Epithelial cell of prostate (primary cell): ENCODE measurements around the gene CDK11A.
"Not testable (repeated sequence)": the region's sequence is repeated elsewhere in the genome, so short reads cannot be mapped to it uniquely, and the experiment has no call there.

ENCODE experiments used
- DNase-seq: peaks from one replicate; pipeline ENCODE4 v3.0.0-alpha.2; 2011; ENCODE audit warnings: low read depth, low spot score
- H3K27ac ChIP-seq: fragments of 450-650 bp; 2 replicates; pipeline ENCODE4 v1.5.1; 2017; ENCODE audit warnings: mild to moderate bottlenecking

CDK11A gene

GRCh38 chr1:1691443-1691842 is 32.7 kb downstream of the CDK11A start:
- not testable (repeated sequence) for H3K27ac ChIP-seq, DNase-seq

DNA sequence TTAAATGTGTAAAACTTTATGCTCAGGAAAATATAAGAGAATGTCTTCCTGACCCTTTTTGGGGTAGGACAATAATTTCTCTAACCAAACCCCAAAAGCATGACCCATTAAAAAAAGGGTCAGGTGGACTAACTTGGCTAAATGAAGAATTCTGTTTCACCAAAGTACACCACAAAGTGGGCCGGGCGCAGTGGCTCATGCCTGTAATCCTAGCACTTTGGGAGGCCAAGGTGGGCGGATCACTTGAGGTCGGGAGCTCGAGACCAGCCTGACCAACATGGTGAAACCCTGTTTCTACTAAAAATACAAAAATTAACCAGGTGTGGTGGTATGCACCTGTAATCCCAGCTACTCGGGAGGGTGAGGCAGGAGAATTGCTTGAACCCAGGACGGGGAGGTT is 34.6 kb downstream of the CDK11A start:
- DNase-seq, result not testable (repeated sequence)

DNA sequence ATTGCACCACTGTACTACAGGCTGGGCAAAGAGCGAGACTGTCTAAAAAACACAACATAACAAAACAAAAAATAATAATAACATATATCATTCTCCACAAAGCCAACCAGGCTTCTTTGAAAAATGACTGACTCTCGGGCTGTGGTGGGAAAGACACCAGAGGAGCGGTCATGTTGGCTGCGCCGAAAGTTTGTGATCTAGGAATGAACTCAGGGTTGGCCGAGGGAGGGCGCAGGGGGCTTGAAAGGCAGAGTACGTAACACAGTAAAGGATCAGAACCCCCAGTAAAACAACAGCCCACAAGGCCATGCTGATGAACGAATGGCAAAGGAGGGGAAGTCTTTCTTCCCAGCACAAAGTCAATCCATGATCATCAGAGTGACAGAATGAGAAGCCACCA is 36.3 kb downstream of the CDK11A start:
- H3K27ac ChIP-seq, result no peak overlapping the region
- DNase-seq, result no peak

More for the DNA sequence above, 34.6 kb downstream of the CDK11A start:
- H3K27ac ChIP-seq, result not testable (repeated sequence)

DNA sequence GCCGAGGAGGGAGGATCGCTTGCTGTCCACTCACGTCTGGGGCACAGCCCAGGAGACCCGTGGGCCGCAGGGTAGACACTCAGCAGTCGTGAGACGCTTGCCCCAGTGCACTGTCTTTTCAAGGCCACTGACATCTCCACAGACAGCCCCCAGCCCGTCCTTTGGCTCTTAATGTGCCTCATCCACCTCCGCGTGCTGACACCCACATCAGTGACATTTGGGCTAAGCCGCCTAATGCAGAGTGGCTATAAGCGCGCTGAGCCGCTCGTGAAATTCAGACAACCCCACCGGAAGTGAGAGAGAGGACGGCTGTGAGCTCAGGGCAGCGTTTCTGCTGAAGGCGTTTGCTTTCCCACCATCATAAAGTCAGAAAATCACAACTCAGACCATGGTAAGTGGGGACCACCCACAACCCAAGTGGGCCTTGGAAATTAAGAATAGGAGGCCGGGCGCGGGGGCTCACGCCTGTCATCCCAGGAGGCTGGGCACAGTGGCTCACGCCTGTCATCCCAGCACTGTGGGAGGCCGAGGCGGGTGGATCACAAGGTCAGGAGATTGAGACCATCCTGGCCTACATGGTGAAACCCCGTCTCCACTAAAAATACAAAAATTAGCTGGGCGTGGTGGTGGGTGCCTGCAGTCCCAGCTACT is 40.0 kb downstream of the CDK11A start:
- no peak overlapping the region for H3K27ac ChIP-seq
- no peak for DNase-seq

DNA sequence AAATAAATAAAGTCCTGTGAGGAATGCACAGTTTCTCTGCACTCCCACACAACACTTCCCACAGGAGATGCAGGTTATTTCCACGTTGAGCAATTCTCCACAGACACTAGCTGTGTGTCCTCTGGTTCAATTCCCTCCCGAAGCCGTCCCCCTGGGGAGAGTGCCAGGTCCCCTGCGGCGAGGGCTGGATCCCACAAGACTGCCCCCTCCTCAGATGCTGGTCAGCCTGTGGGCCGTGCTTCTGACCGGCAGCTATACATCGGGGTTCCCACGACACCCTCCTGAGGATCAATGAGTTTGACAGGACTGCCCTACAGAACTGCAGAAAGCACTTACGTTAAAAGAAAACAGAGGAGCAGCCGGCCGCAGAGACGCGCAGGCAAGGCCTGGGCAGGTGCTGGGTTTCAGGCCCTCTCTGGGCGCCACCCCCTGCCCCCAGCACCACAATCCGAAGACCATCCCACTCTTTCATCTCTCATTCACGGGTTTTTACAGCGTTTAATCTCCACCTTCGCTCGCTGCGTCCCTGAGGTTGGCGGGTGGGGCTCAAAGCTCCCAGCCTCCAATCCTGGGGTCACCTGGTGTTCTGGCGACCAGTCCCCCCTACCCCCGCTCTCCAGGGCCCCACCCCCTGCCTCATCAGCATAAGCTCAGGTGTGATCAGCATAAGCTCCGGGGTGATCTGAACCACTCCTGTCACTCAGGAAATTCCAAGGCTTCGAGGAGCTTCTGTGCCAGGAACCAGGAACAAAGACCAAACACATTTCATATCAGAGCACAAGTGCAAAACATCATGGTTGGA is 40.9 kb downstream of the CDK11A start:
- H3K27ac ChIP-seq, result no peak overlapping the region
- DNase-seq, result no peak

- no peak overlapping the region for H3K27ac ChIP-seq
- DNase-seq, result no peak
Observed at GRCh38 chr1:1680912-1681273, 43.3 kb downstream of the CDK11A start.

- no peak for DNase-seq
- no peak overlapping the region for H3K27ac ChIP-seq
Observed at GRCh38 chr1:1680031-1680911, 43.9 kb downstream of the CDK11A start.

DNA sequence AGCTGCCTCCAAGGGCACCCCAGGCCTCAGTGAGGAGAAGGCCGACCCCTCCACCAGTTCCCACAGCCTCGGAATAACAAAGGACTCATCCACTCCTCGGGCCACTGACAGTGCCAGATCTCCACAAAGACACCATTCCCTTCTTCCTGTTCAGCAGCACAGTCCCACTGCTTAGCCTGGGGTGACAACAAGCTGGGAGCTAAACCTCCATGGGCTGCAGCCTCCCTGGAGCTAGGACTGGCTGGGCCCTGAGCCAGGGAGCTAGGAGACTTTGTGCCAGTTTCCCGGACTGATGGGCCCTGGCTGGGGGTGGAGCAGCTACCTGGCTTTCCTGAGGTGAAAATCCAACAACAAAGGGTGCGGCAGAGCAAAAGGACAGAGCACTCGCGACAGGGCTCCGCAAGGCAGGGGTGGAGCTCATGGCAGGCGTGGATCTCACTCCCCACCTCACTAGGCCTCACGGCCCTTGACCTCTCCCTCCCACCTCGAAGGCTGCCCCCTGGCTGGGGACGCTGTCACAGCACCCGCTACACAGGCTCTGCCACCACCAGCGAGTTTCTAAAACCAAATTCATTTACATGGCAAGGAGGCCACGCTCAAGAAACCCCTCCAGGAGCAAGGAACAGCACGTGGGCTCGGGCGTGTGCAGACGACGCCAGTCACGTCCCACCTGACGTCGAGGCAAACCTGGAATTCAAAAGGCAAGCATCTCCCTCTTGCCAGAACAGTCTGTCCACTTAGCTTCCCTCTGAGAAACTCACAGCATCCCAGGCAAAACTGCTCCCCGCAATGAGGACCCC is 45.4 kb downstream of the CDK11A start:
- H3K27ac ChIP-seq, result peak overlapping the region; percentile 10
- DNase-seq, result no peak

- no peak for DNase-seq
- peak overlapping the region; percentile 10 for H3K27ac ChIP-seq
Observed at GRCh38 chr1:1677718-1678580, 46.2 kb downstream of the CDK11A start.

- not testable (repeated sequence) for DNase-seq, H3K27ac ChIP-seq
Observed at GRCh38 chr1:1676087-1676486, 48.1 kb downstream of the CDK11A start.

DNA sequence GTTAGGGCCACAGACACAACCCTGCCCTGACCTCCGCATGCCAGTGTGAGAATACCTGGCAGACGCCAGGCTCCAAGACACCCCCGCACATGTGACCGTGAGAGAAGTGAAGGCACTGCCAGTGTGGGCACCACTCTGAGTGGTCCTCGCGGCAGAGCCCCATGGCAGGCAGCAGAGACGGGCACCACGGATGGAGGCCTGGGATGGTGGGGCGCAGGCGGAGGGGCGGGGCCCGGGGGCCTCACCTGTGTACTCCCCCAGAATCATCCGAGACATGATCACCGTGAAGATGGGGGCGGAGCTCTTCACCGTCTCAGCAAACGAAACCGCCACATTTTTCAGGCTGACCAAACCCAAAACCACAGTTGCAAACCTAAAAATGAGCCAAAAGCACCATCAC is 48.9 kb downstream of the CDK11A start:
- H3K27ac ChIP-seq, DNase-seq: not testable (repeated sequence)

GRCh38 chr1:1674806-1675205 is 49.4 kb downstream of the CDK11A start:
- not testable (repeated sequence) for H3K27ac ChIP-seq, DNase-seq

- H3K27ac ChIP-seq, result no peak overlapping the region
- DNase-seq, result no peak
Observed at GRCh38 chr1:1672181-1672965, 51.8 kb downstream of the CDK11A start.

GRCh38 chr1:1671365-1672119 is 52.6 kb downstream of the CDK11A start:
- no peak overlapping the region for H3K27ac ChIP-seq
- DNase-seq, result no peak

- H3K27ac ChIP-seq, result no peak overlapping the region
- no peak for DNase-seq
Observed at GRCh38 chr1:1670866-1671265, 53.3 kb downstream of the CDK11A start.

DNA sequence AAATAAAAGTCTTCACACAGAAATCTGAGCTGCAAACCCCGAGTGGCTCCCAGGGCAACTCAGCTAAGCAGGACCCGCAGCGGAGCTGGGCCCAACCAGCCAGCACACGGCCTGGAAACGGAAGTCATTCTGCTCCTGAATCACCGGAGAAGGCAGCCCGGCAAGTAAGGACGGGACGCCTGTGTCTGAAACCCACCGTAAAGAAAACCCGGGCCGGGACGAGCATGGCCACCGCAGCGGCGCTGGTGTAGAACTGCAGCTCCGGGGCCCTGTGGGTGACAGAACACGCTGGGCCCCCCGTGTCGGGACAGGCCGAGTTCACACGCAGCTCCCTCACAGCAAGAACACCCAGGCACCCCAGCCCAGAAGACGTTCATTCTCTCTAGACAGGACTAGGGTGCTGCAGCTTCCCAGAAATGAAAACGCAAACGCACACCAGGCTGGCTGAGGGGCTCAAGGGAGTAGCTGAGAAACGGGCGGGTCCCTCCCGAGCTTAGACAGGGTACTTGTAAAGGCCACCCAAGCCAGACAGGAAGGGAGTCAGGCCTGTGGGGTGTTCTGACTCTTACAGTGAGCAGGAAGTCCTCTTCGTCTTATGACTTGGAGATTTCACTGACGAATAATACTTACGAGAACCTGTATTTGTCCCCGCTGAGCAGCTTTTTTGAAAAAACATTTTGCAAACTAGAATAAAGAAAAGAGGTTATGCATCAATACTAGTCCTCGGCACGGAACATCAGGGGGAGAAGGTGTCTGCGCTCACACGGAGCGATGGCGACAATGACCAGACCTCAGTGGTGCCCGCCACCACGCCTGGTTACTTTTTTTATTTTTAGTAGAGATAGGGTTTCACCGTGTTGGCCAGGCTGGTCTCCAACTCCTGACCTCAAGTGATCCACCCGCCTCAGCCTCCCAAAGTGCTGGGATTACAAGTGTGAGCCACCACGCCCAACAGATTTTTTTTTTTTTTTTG is 54.4 kb downstream of the CDK11A start:
- DNase-seq, result no peak

GRCh38 chr1:1666526-1666925 is 57.6 kb downstream of the CDK11A start:
- no peak for DNase-seq
- H3K27ac ChIP-seq, result no peak overlapping the region

More for the DNA sequence above, 54.4 kb downstream of the CDK11A start:
- no peak overlapping the region for H3K27ac ChIP-seq
